Right atrium auricular region (tissue), 2 donors: ENCODE data around the gene USP3. TPM values are rescaled to one million over a fixed set of nuclear protein-coding genes. Genes with fewer than 3 reads are reported as not detected.

Experiments used
- DNase-seq: peaks from one replicate; pipeline ENCODE4 v3.0.0-alpha.2; 2019; ENCODE audit warnings: low spot score
- H3K27ac ChIP-seq, 2 donors: fragments of 200-600 bp; sonication (generic); 1 replicate in 1 of 2; 2 replicates in 1 of 2; pipeline ENCODE4 v1.5.1; 2016 to 2019
- H3K27me3 ChIP-seq, 2 donors: fragments of 200-600 bp; sonication (generic); one replicate each; pipeline versions ENCODE4 v1.5.1 to v1.6.0; 2017 to 2019
- H3K36me3 ChIP-seq: fragments of 200-600 bp; sonication (generic); one replicate; pipeline ENCODE4 v1.5.1; 2016
- H3K4me1 ChIP-seq, 2 donors: fragments of 200-600 bp; sonication (generic); one replicate each; pipeline versions ENCODE4 v1.5.1 to v1.6.0; 2017 to 2019
- H3K4me3 ChIP-seq, 2 donors: fragments of 200-600 bp; sonication (generic); 1 replicate in 1 of 2; 2 replicates in 1 of 2; pipeline ENCODE4 v1.5.1; 2017 to 2019; ENCODE audit warnings: mild to moderate bottlenecking in 1 of 2, moderate library complexity in 1 of 2
- H3K9me3 ChIP-seq, 2 donors: fragments of 200-600 bp; sonication (generic); one replicate each; pipeline ENCODE4 v1.5.1; 2019
- CTCF ChIP-seq, 2 donors: fragments of 200-600 bp; sonication (generic); IDR thresholded peaks; one replicate each; pipeline ENCODE4 v1.5.1; 2019; ENCODE audit warnings: antibody characterized with exemption in 2 of 2
- total RNA-seq, 2 donors: library from RNA; depleted of rRNA; stranded (reverse); fragments of >200 nt; gene quantifications; one replicate each; pipeline ENCODE4 v1.1.0, GENCODE V29; 2016

USP3 gene
- total RNA-seq, 2 donors from 2014 or later: 12.3 to 18.5 TPM

GRCh38 chr15:63491116-63491827 is 13.1 kb upstream of the USP3 start:
- Histone ChIP-seq H3K36me3 (no peaks in the 10 kb centered on the region), H3K27me3 (no peaks in the 10 kb centered on the region), H3K4me3 (no peak overlapping the region), H3K9me3 (no peaks in the 10 kb centered on the region), H3K4me1 (no peaks in the 10 kb centered on the region), H3K27ac (peak overlapping the region in 1 of 2 donors; percentile 48)
- no peak for TF ChIP-seq CTCF (IDR thresholded peaks at IDR 0.05)
- DNase-seq: no peak

- TF ChIP-seq CTCF (IDR thresholded peaks at IDR 0.05): no peak
- Histone ChIP-seq H3K4me3 (no peak overlapping the region), H3K9me3 (no peaks in the 10 kb centered on the region), H3K36me3 (no peaks in the 10 kb centered on the region), H3K27me3 (no peaks in the 10 kb centered on the region), H3K4me1 (no peaks in the 10 kb centered on the region), H3K27ac (peak overlapping the region in 1 of 2 donors; percentile 16)
- no peak for DNase-seq
Observed at GRCh38 chr15:63491979-63492378, 12.4 kb upstream of the USP3 start.

- Histone ChIP-seq H3K27me3 (no peaks in the 10 kb centered on the region), H3K27ac (no peak overlapping the region), H3K4me3 (no peak overlapping the region), H3K36me3 (no peaks in the 10 kb centered on the region), H3K9me3 (no peaks in the 10 kb centered on the region), H3K4me1 (no peaks in the 10 kb centered on the region)
- no peak for TF ChIP-seq CTCF (IDR thresholded peaks at IDR 0.05)
- no peak for DNase-seq
Observed at GRCh38 chr15:63492541-63493077, 11.8 kb upstream of the USP3 start.

GRCh38 chr15:63493436-63493835 is 11.0 kb upstream of the USP3 start:
- Histone ChIP-seq H3K4me1 (no peaks in the 10 kb centered on the region), H3K4me3 (no peak overlapping the region), H3K9me3 (no peaks in the 10 kb centered on the region), H3K27me3 (no peaks in the 10 kb centered on the region), H3K27ac (no peak overlapping the region), H3K36me3 (no peaks in the 10 kb centered on the region)
- no peak for DNase-seq
- no peak for TF ChIP-seq CTCF (IDR thresholded peaks at IDR 0.05)

- no peak for TF ChIP-seq CTCF (IDR thresholded peaks at IDR 0.05)
- Histone ChIP-seq H3K9me3 (no peaks in the 10 kb centered on the region), H3K36me3 (no peaks in the 10 kb centered on the region), H3K27me3 (no peaks in the 10 kb centered on the region), H3K4me1 (no peaks in the 10 kb centered on the region), H3K4me3 (no peak overlapping the region), H3K27ac (no peak overlapping the region)
- no peak for DNase-seq
Observed at GRCh38 chr15:63494408-63494807, 10.0 kb upstream of the USP3 start.

GRCh38 chr15:63495343-63495742 is 9.1 kb upstream of the USP3 start:
- Histone ChIP-seq H3K27me3 (no peaks in the 10 kb centered on the region), H3K4me3 (no peak overlapping the region), H3K4me1 (peaks cover 0 to under 1% of the 10 kb centered on the region in 2 donors), H3K9me3 (no peaks in the 10 kb centered on the region), H3K36me3 (no peaks in the 10 kb centered on the region), H3K27ac (no peak overlapping the region)
- no peak for DNase-seq
- TF ChIP-seq CTCF (IDR thresholded peaks at IDR 0.05): no peak
